OCI-M2 (cell line): Measurements from ENCODE around the gene ALB.

Experiments
- DNase-seq: peaks from one replicate; lab custom pipeline; 2025; ENCODE audit not compliant: unreplicated experiment; lab: John Stamatoyannopoulos, UW

The ALB gene

GRCh38 chr4:73429826-73430587, 25.9 kb downstream of the ALB start:
- no peak for DNase-seq

- no peak for DNase-seq
Observed at GRCh38 chr4:73431813-73432168, 27.7 kb downstream of the ALB start.

- DNase-seq, result no peak
Observed at GRCh38 chr4:73432169-73433000, 28.3 kb downstream of the ALB start.

- DNase-seq, result no peak
Observed at GRCh38 chr4:73433140-73433539, 29.1 kb downstream of the ALB start.

- no peak for DNase-seq
Observed at GRCh38 chr4:73434311-73434710, 30.2 kb downstream of the ALB start.

- DNase-seq, result no peak
Observed at GRCh38 chr4:73435984-73436383, 31.9 kb downstream of the ALB start, which contains the start of gene AFP. TSS of gene AFP (plus strand) at chr4:73436221. CDS start at chr4:73436263, 42 bp downstream.

- no peak for DNase-seq
Observed at GRCh38 chr4:73436674-73437557, 32.8 kb downstream of the ALB start.

GRCh38 chr4:73437558-73437956, 33.5 kb downstream of the ALB start:
- no peak for DNase-seq

- DNase-seq, result no peak
Observed at GRCh38 chr4:73438048-73438447, 34.0 kb downstream of the ALB start.

- no peak for DNase-seq
Observed at GRCh38 chr4:73438582-73439215, 34.6 kb downstream of the ALB start.

- DNase-seq, result no peak
Observed at GRCh38 chr4:73439445-73439844, 35.4 kb downstream of the ALB start.

GRCh38 chr4:73439991-73440390, 35.9 kb downstream of the ALB start:
- no peak for DNase-seq

GRCh38 chr4:73440653-73441052, 36.6 kb downstream of the ALB start:
- no peak for DNase-seq

- no peak for DNase-seq
Observed at GRCh38 chr4:73442275-73442674, 38.2 kb downstream of the ALB start.

GRCh38 chr4:73443224-73443623, 39.1 kb downstream of the ALB start:
- no peak for DNase-seq

GRCh38 chr4:73445383-73446335, 41.6 kb downstream of the ALB start:
- no peak for DNase-seq

- DNase-seq, result no peak
Observed at GRCh38 chr4:73446336-73446938, 42.4 kb downstream of the ALB start.

GRCh38 chr4:73447671-73448070, 43.6 kb downstream of the ALB start:
- DNase-seq, result no peak

- no peak for DNase-seq
Observed at GRCh38 chr4:73448448-73449203, 44.5 kb downstream of the ALB start.
